Hepatocyte (in vitro differentiated cells): Measurements from ENCODE around the gene HORMAD2.

Experiments
- CTCF ChIP-seq: fragments of 200-600 bp; sonication (generic); IDR thresholded peaks from 2 replicates; pipeline ENCODE4 v1.5.1; 2016; ENCODE audit warnings: antibody characterized with exemption, mild to moderate bottlenecking; ENCODE audit not compliant: poor library complexity
- EZH2phosphoT487 ChIP-seq: fragments of 200-600 bp; sonication (generic); IDR thresholded peaks from one replicate; pipeline ENCODE4 v1.6.1; 2018; ENCODE audit warnings: antibody characterized with exemption, mild to moderate bottlenecking, low read depth, moderate library complexity; ENCODE audit not compliant: unreplicated experiment, severe bottlenecking

- no peak for TF ChIP-seq CTCF
- TF ChIP-seq EZH2phosphoT487 = no peak
Measured at GRCh38 chr22:30094804-30095203, 14.5 kb downstream of the HORMAD2 start.
